B cell (primary cell): Measurements from ENCODE around the gene NDUFAF7. TPM values are rescaled to one million over a fixed set of nuclear protein-coding genes. Genes with fewer than 3 reads are reported as not detected.

ENCODE experiments used
- ATAC-seq: fragments of 200-7000 bp; cut with Tn5 transposase; one replicate; pipeline ENCODE4 v1.10.0; 2021; ENCODE audit warnings: low read depth, mild to moderate bottlenecking, moderate number of reproducible peaks, moderate library complexity
- CTCF ChIA-PET: fragments of 350-600 bp; sonication (Branson Sonifier 250); formaldehyde crosslinking; loops from one replicate; lab custom pipeline; 2021; ENCODE audit warnings: antibody characterized with exemption, inconsistent platforms; lab: Charles Lee
- POLR2A ChIA-PET: fragments of 350-600 bp; sonication (Branson Sonifier 250); formaldehyde crosslinking; loops from one replicate; lab custom pipeline; 2021; ENCODE audit warnings: antibody characterized with exemption; lab: Charles Lee
- DNase-seq: peaks from one replicate; pipeline ENCODE4 v3.0.0; 2013
- H2AFZ ChIP-seq: 2 replicates; pipeline ENCODE4 v1.6.1; 2012; ENCODE audit warnings: mild to moderate bottlenecking, low read depth, low read length; ENCODE audit not compliant: insufficient read depth, poor library complexity, severe bottlenecking
- H3K27ac ChIP-seq, 2 donors: 1 replicate in 1 of 2; 2 replicates in 1 of 2; pipeline ENCODE4 v1.5.1; 2012 to 2013; ENCODE audit warnings: low read length in 2 of 2, mild to moderate bottlenecking in 2 of 2, moderate library complexity in 1 of 2
- H3K27me3 ChIP-seq, 4 experiments: fragments of 200-600 bp in 1 of 4; sonication (generic) in 1 of 4; replicated peaks in 1 of 4; 1 replicate in 2 of 4; 2 replicates in 2 of 4; pipeline versions ENCODE4 v1.6.1 to v1.7.0; 2013 to 2016; ENCODE audit warnings: low read length in 3 of 4, mild to moderate bottlenecking in 2 of 4, mixed read lengths in 1 of 4, moderate library complexity in 1 of 4; ENCODE audit not compliant: insufficient read depth in 4 of 4, control insufficient read depth in 3 of 4; ENCODE audit errors: control extremely low read depth in 1 of 4
- H3K36me3 ChIP-seq, 2 experiments: replicated peaks in 1 of 2; 1 replicate in 1 of 2; 2 replicates in 1 of 2; pipeline versions ENCODE4 v1.6.1 to v1.7.1; 2013; ENCODE audit warnings: low read length in 1 of 2; ENCODE audit not compliant: insufficient read depth in 2 of 2, control insufficient read depth in 1 of 2; ENCODE audit errors: control extremely low read depth in 1 of 2, extremely low read depth in 1 of 2
- H3K4me1 ChIP-seq, 2 donors: fragments of 200-600 bp in 1 of 2; sonication (generic) in 1 of 2; 1 replicate in 1 of 2; 2 replicates in 1 of 2; pipeline versions ENCODE4 v1.5.1 to v1.6.1; 2013 to 2017; ENCODE audit warnings: low read length in 2 of 2; ENCODE audit not compliant: control insufficient read depth in 2 of 2, insufficient read depth in 2 of 2
- H3K4me2 ChIP-seq: replicated peaks from 2 replicates; pipeline ENCODE3; 2012; ENCODE audit warnings: mild to moderate bottlenecking, low read depth, low read length; ENCODE audit not compliant: poor library complexity, severe bottlenecking
- H3K4me3 ChIP-seq, 5 experiments: fragments of 200-600 bp in 1 of 5; sonication (generic) in 1 of 5; 1 replicate in 3 of 5; 2 replicates in 2 of 5; pipeline versions ENCODE4 v1.5.1 to v1.7.0; 2011 to 2016; ENCODE audit warnings: low read length in 4 of 5, mild to moderate bottlenecking in 4 of 5, low read depth in 2 of 5, control low read depth in 1 of 5, moderate library complexity in 1 of 5; ENCODE audit not compliant: insufficient read depth in 1 of 5; ENCODE audit errors: control extremely low read depth in 1 of 5, extremely low read depth in 1 of 5
- H3K79me2 ChIP-seq: fragments of 200-600 bp; sonication (generic); one replicate; pipeline ENCODE4 v1.6.0; 2016; ENCODE audit warnings: low read length; ENCODE audit not compliant: control insufficient read depth, insufficient read depth
- H3K9ac ChIP-seq: fragments of 200-600 bp; sonication (generic); 2 replicates; pipeline ENCODE4 v1.6.1; 2017; ENCODE audit warnings: mild to moderate bottlenecking, low read length, moderate library complexity
- H3K9me3 ChIP-seq, 3 donors: one replicate each; pipeline versions ENCODE4 v1.6.1 to v1.7.1; 2013; ENCODE audit warnings: low read length in 2 of 3; ENCODE audit not compliant: control insufficient read depth in 2 of 3, insufficient read depth in 1 of 3; ENCODE audit errors: control extremely low read depth in 1 of 3
- H4K20me1 ChIP-seq: 2 replicates; pipeline ENCODE4 v1.6.0; 2012; ENCODE audit warnings: mild to moderate bottlenecking, low read length; ENCODE audit not compliant: insufficient read depth, control insufficient read depth, poor library complexity, severe bottlenecking
- H3K27ac Mint-ChIP-seq: one replicate; pipeline ENCODE4 v1.8.0; 2021; ENCODE audit warnings: mixed read lengths
- H3K27me3 Mint-ChIP-seq: one replicate; pipeline ENCODE4 v1.8.0; 2021; ENCODE audit warnings: mixed read lengths
- H3K4me1 Mint-ChIP-seq: one replicate; pipeline ENCODE4 v1.8.0; 2021; ENCODE audit warnings: mixed read lengths
- H3K4me3 Mint-ChIP-seq: one replicate; pipeline ENCODE4 v1.8.0; 2021; ENCODE audit warnings: mixed read lengths
- H3K9me3 Mint-ChIP-seq: one replicate; pipeline ENCODE4 v1.8.0; 2022; ENCODE audit warnings: mixed read lengths; ENCODE audit not compliant: insufficient read depth
- EZH2 ChIP-seq: IDR thresholded peaks from 2 replicates; pipeline ENCODE4 v1.6.1; 2012; ENCODE audit warnings: borderline replicate concordance, low read depth, mild to moderate bottlenecking, moderate library complexity, low read length; ENCODE audit not compliant: insufficient read depth, poor library complexity, severe bottlenecking
- WGBS: methylation state at CpG from one replicate; pipeline ENCODE4 v1.1.5; 2013; ENCODE audit warnings: missing lambda C conversion rate; ENCODE audit not compliant: insufficient coverage; 5-methylcytosine and 5-hydroxymethylcytosine counted together
- intact Hi-C: fragments of 100-400 bp; cut with micrococcal nuclease; formaldehyde crosslinking; loops from one replicate; pipeline ENCODE4 v1.10.0; 2022
- polyA minus RNA-seq: library from RNA; depleted of rRNA, polyadenylated mRNA; stranded (reverse); fragments of >200 nt; gene quantifications from 2 replicates; pipeline ENCODE4 v1.2.3, GENCODE V29; 2012
- polyA plus RNA-seq: library from polyadenylated mRNA; depleted of rRNA; stranded (reverse); fragments of >200 nt; gene quantifications from 2 replicates; pipeline ENCODE4 v1.2.3, GENCODE V29; 2012
- total RNA-seq, 2 donors: library from RNA; stranded (reverse); fragments of 120-200 nt in 1 of 2; gene quantifications; 1 replicate in 1 of 2; 2 replicates in 1 of 2; pipeline versions ENCODE4 v1.2.3 to v1.2.4, GENCODE V29; 2013 to 2022
- TF ChIP-seq, protein P1 (sequence below): fragments of 200-600 bp; IDR thresholded peaks from one replicate; pipeline ENCODE4 v1.8.0; 2022; ENCODE audit warnings: antibody characterized with exemption, mild to moderate bottlenecking

The NDUFAF7 gene, protein sequence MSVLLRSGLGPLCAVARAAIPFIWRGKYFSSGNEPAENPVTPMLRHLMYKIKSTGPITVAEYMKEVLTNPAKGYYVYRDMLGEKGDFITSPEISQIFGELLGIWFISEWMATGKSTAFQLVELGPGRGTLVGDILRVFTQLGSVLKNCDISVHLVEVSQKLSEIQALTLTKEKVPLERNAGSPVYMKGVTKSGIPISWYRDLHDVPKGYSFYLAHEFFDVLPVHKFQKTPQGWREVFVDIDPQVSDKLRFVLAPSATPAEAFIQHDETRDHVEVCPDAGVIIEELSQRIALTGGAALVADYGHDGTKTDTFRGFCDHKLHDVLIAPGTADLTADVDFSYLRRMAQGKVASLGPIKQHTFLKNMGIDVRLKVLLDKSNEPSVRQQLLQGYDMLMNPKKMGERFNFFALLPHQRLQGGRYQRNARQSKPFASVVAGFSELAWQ
- total RNA-seq, result 35.4 and 42.0 TPM in 2 replicates
- 27.3 TPM for total RNA-seq (2013)
- polyA plus RNA-seq, result 10.9 and 12.2 TPM in 2 replicates
- 10.4 and 11.5 TPM in 2 replicates for polyA minus RNA-seq

DNA sequence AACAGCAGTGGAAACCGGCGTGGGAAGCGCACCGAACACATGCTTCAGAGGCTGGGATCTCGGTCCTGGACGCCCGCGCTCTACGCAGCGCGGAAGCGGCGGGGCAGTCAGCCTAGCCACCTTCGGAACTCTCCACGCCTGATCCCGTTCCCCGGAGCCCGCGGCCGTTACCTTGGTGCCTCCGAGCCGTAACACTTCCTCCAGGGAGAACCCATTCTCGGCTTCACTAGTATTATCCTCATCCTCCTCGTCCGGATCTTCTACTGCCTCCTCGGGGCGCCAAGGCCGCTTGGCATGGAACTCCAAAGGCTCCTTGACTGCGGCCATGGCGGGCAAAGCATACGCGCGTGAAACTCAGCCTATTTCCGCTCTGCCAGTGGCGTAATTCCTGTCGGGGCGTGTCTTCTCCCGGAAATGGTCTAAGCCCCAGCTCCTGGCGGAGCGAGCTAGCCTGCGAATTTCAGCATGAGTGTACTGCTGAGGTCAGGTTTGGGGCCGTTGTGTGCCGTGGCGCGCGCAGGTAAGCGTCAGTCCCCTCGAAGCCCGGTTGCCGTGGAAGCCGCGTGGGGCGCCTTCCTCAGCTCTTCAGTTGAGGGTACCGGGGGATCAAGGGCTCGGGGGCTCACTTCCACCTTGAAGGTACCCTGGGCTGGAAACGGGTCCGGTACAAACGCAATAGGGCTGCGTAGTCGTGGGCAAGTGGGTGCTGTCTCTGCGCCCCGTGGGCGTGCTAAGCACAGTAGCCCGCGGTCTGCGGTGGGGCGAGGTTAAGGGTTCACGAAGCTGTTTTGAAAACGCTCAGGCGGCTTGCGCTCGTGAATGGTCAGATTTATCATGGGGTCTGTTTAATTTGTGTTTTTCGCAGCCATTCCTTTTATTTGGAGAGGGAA is at the start of gene NDUFAF7, which contains the start of gene CEBPZ:
Gene NDUFAF7, plus strand, starts transcription at position 418 of the 890 bp plus-strand sequence. Its CDS starts 48 bp downstream, at position 466.
Gene CEBPZ, minus strand, starts transcription at position 356 of the 890 bp plus-strand sequence. Its CDS starts 29 bp downstream, at position 327.
- Histone ChIP-seq H3K36me3 (peaks cover 3 to 24% of the 10 kb centered on the region in 2 experiments), H3K4me1 (peaks cover 26 to 28% of the 10 kb centered on the region in 2 donors), H3K9me3 (no peaks in the 10 kb centered on the region), H3K27ac (peak within 1 kb of the TSS; percentile 85 to 90), H3K27me3 (no peaks in the 10 kb centered on the region), H2AFZ (peak within 1 kb of the TSS; percentile 86), H4K20me1 (peaks cover 21% of the 10 kb centered on the region), H3K9ac (peak within 1 kb of the TSS; percentile 94), H3K4me2 (peak within 1 kb of the TSS; percentile 80), H3K4me3 (peak within 1 kb of the TSS; percentile 76 to 95 (median 91)), H3K79me2 (peaks cover 88% of the 10 kb centered on the region)
- WGBS, result under 1% methylated on average over 73 of the region's 73 CpGs
- H3K27me3 Mint-ChIP-seq, result no peaks in the 10 kb centered on the region
- peaks cover 18% of the 10 kb centered on the region for H3K4me1 Mint-ChIP-seq
- DNase-seq, result peak; percentile 90
- CTCF ChIA-PET, result interaction anchor here (1.1 to 1.4 kb wide), 2 partner anchors 13 to 23 kb away, joined by 3 read pairs; no protein-coding TSS in a partner anchor
- TF ChIP-seq, protein P1, sequence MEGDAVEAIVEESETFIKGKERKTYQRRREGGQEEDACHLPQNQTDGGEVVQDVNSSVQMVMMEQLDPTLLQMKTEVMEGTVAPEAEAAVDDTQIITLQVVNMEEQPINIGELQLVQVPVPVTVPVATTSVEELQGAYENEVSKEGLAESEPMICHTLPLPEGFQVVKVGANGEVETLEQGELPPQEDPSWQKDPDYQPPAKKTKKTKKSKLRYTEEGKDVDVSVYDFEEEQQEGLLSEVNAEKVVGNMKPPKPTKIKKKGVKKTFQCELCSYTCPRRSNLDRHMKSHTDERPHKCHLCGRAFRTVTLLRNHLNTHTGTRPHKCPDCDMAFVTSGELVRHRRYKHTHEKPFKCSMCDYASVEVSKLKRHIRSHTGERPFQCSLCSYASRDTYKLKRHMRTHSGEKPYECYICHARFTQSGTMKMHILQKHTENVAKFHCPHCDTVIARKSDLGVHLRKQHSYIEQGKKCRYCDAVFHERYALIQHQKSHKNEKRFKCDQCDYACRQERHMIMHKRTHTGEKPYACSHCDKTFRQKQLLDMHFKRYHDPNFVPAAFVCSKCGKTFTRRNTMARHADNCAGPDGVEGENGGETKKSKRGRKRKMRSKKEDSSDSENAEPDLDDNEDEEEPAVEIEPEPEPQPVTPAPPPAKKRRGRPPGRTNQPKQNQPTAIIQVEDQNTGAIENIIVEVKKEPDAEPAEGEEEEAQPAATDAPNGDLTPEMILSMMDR, result no peak
- TF ChIP-seq EZH2, result no peak
- no peaks in the 10 kb centered on the region for H3K9me3 Mint-ChIP-seq
- no peak within 1 kb of the TSS for H3K27ac Mint-ChIP-seq
- intact Hi-C loops, result loop anchor here (1.0 to 5.0 kb wide), 6 partner anchors 35 to 646 kb away; partner anchors contain the start of genes CEBPZOS, EIF2AK2, GPATCH11 and HEATR5B
- POLR2A ChIA-PET, result interaction anchor here (0.6 to 1.7 kb wide), 3 partner anchors 11 to 35 kb away, joined by 3 to 4 read pairs (median 4); no protein-coding TSS in a partner anchor
- peak; percentile 92 for ATAC-seq
- no peak within 1 kb of the TSS for H3K4me3 Mint-ChIP-seq
